Suprapubic skin (tissue), 4 donors: ENCODE results near the gene ENO2. TPM values are rescaled to one million over a fixed set of nuclear protein-coding genes. Genes with fewer than 3 reads are reported as not detected.

Experiments
- DNase-seq, 2 donors: peaks; one replicate each; pipeline ENCODE4 v3.0.0-alpha.2; 2019; ENCODE audit warnings: low spot score in 2 of 2
- H3K27ac ChIP-seq: fragments of 200-600 bp; sonication (generic); one replicate; pipeline ENCODE4 v1.5.1; 2019
- H3K27me3 ChIP-seq: fragments of 200-600 bp; sonication (generic); one replicate; pipeline ENCODE4 v1.5.1; 2019
- H3K36me3 ChIP-seq: fragments of 200-600 bp; sonication (generic); one replicate; pipeline ENCODE4 v1.5.1; 2019
- H3K4me1 ChIP-seq: fragments of 200-600 bp; sonication (generic); one replicate; pipeline ENCODE4 v1.5.1; 2019
- H3K4me3 ChIP-seq: fragments of 200-600 bp; sonication (generic); one replicate; pipeline ENCODE4 v1.5.1; 2019; ENCODE audit warnings: mild to moderate bottlenecking
- H3K9me3 ChIP-seq: fragments of 200-600 bp; sonication (generic); one replicate; pipeline ENCODE4 v1.5.1; 2019
- EP300 ChIP-seq: sonication (generic); formaldehyde crosslinking; IDR thresholded peaks from one replicate; pipeline ENCODE4 v1.6.1; 2017; ENCODE audit warnings: antibody characterized with exemption
- POLR2A ChIP-seq, 2 donors: fragments of 450-650 bp; IDR thresholded peaks; one replicate each; pipeline ENCODE4 v1.6.1; 2017; ENCODE audit warnings: antibody characterized with exemption in 2 of 2, mild to moderate bottlenecking in 2 of 2, moderate library complexity in 2 of 2
- POLR2AphosphoS5 ChIP-seq, 3 donors: sonication (generic); formaldehyde crosslinking; IDR thresholded peaks; one replicate each; pipeline ENCODE4 v1.6.1; 2017; ENCODE audit warnings: antibody characterized with exemption in 3 of 3
- WGBS: methylation state at CpG from one replicate; pipeline ENCODE4 v1.1.5; 2018; 5-methylcytosine and 5-hydroxymethylcytosine counted together
- total RNA-seq, 4 donors: library from RNA; depleted of rRNA; stranded (reverse); fragments of >200 nt; gene quantifications; one replicate each; pipeline ENCODE4 v1.1.0, GENCODE V29; 2016
- TF ChIP-seq, protein P1 (sequence below), 2 donors: fragments of 200-600 bp in 1 of 2; fragments of 450-650 bp in 1 of 2; sonication (generic) in 1 of 2; IDR thresholded peaks; one replicate each; pipeline ENCODE4 v1.5.1; 2016 to 2019; ENCODE audit warnings: antibody characterized with exemption in 2 of 2, mild to moderate bottlenecking in 1 of 2, moderate library complexity in 1 of 2

The ENO2 gene
- total RNA-seq, 4 donors from 2014 or later = 1.3 to 15.4 (median 6.9) TPM

DNA sequence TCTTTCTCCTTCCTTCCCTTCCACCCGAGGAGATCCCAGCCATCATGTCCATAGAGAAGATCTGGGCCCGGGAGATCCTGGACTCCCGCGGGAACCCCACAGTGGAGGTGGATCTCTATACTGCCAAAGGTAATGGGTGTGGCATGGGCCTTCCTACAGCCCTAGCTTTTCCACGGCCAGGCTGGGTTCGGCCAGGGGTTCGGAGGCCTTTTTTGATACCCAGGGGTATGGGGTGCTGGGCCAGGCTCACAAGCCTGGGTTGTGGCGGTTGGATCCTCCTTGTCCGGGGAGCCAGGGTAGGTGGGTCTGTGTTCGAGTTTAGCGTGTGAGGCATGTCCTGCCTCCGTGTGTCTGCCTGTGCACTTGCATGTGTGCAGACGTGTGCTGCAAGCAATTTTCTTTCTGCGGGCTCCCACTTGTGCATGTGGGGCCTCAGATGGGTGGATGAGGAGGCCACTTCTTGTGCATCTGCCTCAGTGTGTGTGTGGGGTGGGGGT, 1.5 kb downstream of the ENO2 start:
- H3K4me3 ChIP-seq = no peak overlapping the region
- no peaks in the 10 kb centered on the region for H3K36me3 ChIP-seq
- peaks cover 20% of the 10 kb centered on the region for H3K4me1 ChIP-seq
- no peaks in the 10 kb centered on the region for H3K27me3 ChIP-seq
- DNase-seq = no peak
- no peaks in the 10 kb centered on the region for H3K9me3 ChIP-seq
- WGBS = 37% methylated on average over 4 of the region's 14 CpGs
- no peak for TF ChIP-seq EP300
- TF ChIP-seq, protein P1, sequence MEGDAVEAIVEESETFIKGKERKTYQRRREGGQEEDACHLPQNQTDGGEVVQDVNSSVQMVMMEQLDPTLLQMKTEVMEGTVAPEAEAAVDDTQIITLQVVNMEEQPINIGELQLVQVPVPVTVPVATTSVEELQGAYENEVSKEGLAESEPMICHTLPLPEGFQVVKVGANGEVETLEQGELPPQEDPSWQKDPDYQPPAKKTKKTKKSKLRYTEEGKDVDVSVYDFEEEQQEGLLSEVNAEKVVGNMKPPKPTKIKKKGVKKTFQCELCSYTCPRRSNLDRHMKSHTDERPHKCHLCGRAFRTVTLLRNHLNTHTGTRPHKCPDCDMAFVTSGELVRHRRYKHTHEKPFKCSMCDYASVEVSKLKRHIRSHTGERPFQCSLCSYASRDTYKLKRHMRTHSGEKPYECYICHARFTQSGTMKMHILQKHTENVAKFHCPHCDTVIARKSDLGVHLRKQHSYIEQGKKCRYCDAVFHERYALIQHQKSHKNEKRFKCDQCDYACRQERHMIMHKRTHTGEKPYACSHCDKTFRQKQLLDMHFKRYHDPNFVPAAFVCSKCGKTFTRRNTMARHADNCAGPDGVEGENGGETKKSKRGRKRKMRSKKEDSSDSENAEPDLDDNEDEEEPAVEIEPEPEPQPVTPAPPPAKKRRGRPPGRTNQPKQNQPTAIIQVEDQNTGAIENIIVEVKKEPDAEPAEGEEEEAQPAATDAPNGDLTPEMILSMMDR (IDR thresholded peaks at IDR 0.05) = no peak
- TF ChIP-seq POLR2AphosphoS5 (IDR thresholded peaks at IDR 0.05) = no peak
- H3K27ac ChIP-seq = no peak overlapping the region

DNA sequence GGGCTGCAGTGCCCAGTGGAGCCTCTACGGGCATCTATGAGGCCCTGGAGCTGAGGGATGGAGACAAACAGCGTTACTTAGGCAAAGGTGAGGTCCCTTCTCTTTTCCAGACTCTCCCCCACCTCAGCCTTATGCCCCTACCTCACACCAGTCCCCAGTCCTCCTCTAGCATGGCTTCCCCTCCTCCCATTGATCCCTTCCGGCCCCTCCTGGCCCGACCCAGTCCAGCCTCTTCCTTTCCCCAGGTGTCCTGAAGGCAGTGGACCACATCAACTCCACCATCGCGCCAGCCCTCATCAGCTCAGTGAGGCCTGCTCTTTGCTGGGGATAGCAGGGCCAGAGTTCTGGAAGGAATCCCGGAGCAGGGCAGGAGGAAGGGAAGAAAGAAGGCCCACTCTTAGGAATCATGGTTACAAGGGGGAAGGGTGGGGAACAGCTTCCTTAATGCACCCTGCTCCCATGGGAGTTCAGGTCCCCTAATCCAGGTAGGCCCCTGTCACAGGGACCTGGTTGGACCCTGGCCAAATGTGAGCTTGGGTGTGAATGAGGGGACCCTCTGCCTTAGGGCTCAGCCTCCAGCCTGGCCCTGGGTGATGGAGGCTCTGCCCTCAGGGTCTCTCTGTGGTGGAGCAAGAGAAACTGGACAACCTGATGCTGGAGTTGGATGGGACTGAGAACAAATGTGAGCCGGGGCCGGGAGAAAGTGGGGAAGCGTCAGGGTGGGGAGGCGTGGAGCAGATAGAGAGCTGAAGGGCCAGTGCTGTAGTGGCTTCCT, 2.2 kb downstream of the ENO2 start:
- Histone ChIP-seq H3K27ac (no peak overlapping the region), H3K9me3 (no peaks in the 10 kb centered on the region), H3K36me3 (no peaks in the 10 kb centered on the region), H3K4me1 (peaks cover 20% of the 10 kb centered on the region), H3K27me3 (no peaks in the 10 kb centered on the region), H3K4me3 (no peak overlapping the region)
- TF ChIP-seq POLR2AphosphoS5 (IDR thresholded peaks at IDR 0.05) (no peak), POLR2A (IDR thresholded peaks at IDR 0.05) (no peak), EP300 (no peak)
- TF ChIP-seq, protein P1 (IDR thresholded peaks at IDR 0.05) = no peak
- no peak for DNase-seq
- 92% methylated on average over 11 of the region's 11 CpGs for WGBS

- no peak for DNase-seq
- Histone ChIP-seq H3K27me3 (no peaks in the 10 kb centered on the region), H3K36me3 (peaks cover 5% of the 10 kb centered on the region), H3K4me3 (no peak overlapping the region), H3K4me1 (peaks cover 20% of the 10 kb centered on the region), H3K27ac (no peak overlapping the region), H3K9me3 (no peaks in the 10 kb centered on the region)
- TF ChIP-seq POLR2AphosphoS5 (IDR thresholded peaks at IDR 0.05) (no peak), EP300 (no peak), POLR2A (IDR thresholded peaks at IDR 0.05) (no peak)
- TF ChIP-seq, protein P1 (IDR thresholded peaks at IDR 0.05) = no peak
- 88% methylated on average over 14 of the region's 14 CpGs for WGBS
Observed at GRCh38 chr12:6917491-6918231, 3.3 kb downstream of the ENO2 start.

DNA sequence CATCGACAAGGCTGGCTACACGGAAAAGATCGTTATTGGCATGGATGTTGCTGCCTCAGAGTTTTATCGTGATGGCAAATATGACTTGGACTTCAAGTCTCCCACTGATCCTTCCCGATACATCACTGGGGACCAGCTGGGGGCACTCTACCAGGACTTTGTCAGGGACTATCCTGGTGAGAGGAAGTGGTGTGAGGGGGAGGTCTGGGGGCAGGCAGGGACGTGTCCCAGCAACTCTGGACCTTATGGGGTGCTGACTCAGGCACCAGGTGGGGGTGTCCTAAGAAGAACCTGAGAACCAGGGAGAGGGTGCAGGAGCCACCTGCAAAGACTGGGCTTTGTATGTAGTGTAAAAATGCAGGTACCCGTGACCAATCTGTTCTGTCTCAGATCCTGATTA, 5.2 kb downstream of the ENO2 start:
- H3K9me3 ChIP-seq = no peaks in the 10 kb centered on the region
- peaks cover 13% of the 10 kb centered on the region for H3K4me1 ChIP-seq
- H3K36me3 ChIP-seq = peaks cover 5% of the 10 kb centered on the region
- no peak for DNase-seq
- no peak for TF ChIP-seq POLR2AphosphoS5 (IDR thresholded peaks at IDR 0.05)
- TF ChIP-seq, protein P1 (IDR thresholded peaks at IDR 0.05) = no peak
- no peak for TF ChIP-seq EP300
- TF ChIP-seq POLR2A (IDR thresholded peaks at IDR 0.05) = no peak
- no peak overlapping the region for H3K27ac ChIP-seq
- 76% methylated on average over 7 of the region's 7 CpGs for whole genome bisulfite sequencing
- no peak overlapping the region for H3K4me3 ChIP-seq
- H3K27me3 ChIP-seq = no peaks in the 10 kb centered on the region

GRCh38 chr12:6921539-6921938, 7.2 kb downstream of the ENO2 start:
- TF ChIP-seq, protein P1 (IDR thresholded peaks at IDR 0.05) = no peak
- TF ChIP-seq EP300 (no peak), POLR2A (IDR thresholded peaks at IDR 0.05) (no peak), POLR2AphosphoS5 (IDR thresholded peaks at IDR 0.05) (no peak)
- no peak for DNase-seq
- Histone ChIP-seq H3K4me1 (peaks cover 22% of the 10 kb centered on the region), H3K4me3 (no peak overlapping the region), H3K36me3 (peaks cover 5% of the 10 kb centered on the region), H3K27me3 (no peaks in the 10 kb centered on the region), H3K9me3 (no peaks in the 10 kb centered on the region), H3K27ac (no peak overlapping the region)
- 73% methylated on average over 3 of the region's 7 CpGs for WGBS
